ENCODE measurements around the gene CWC25. TPM values are rescaled to one million over a fixed set of nuclear protein-coding genes. Genes with fewer than 3 reads are reported as not detected.
A peak's percentile ranks its signal among the peaks of the same experiment; 100 is the strongest.

Gene CWC25
- polyA plus RNA-seq (ENCODE audit: insufficient read length in 3 of 3): 10 to 100 TPM; 24.6 to 33.0 (median 28.6) TPM
- long read RNA-seq, donor 1: 0 reads
- long read RNA-seq, donor 2, partial matches to known transcripts: 0 of 4 reads
- long read RNA-seq, donor 2, other reads (novel, unspliced or antisense): 0 of 4 reads
- long read RNA-seq, donor 3, partial matches to known transcripts: 5 of 5 reads
- long read RNA-seq, donor 3, other reads (novel, unspliced or antisense): 0 of 5 reads
- long read RNA-seq, donor 4, partial matches to known transcripts: 0 of 5 reads
- long read RNA-seq, donor 4, other reads (novel, unspliced or antisense): 0 of 5 reads
- long read RNA-seq, donor 5: 0 reads
- long read RNA-seq, donor 6, partial matches to known transcripts: 0 of 4 reads
- long read RNA-seq, donor 6, other reads (novel, unspliced or antisense): 0 of 4 reads
- long read RNA-seq, donor 7, partial matches to known transcripts: 0 of 1 reads
- long read RNA-seq, donor 7, other reads (novel, unspliced or antisense): 0 of 1 reads
- long read RNA-seq, donor 8, partial matches to known transcripts: 0 of 1 reads
- long read RNA-seq, donor 8, other reads (novel, unspliced or antisense): 0 of 1 reads
- long read RNA-seq, donor 9, partial matches to known transcripts: 164 of 166 reads
- long read RNA-seq, donor 9, other reads (novel, unspliced or antisense): 0 of 166 reads
- long read RNA-seq, donor 10, partial matches to known transcripts: 0 of 6 reads
- long read RNA-seq, donor 10, other reads (novel, unspliced or antisense): 0 of 6 reads
- long read RNA-seq, donor 11, partial matches to known transcripts: 0 of 2 reads
- long read RNA-seq, donor 11, other reads (novel, unspliced or antisense): 0 of 2 reads
- long read RNA-seq, donor 12, partial matches to known transcripts: 0 of 6 reads
- long read RNA-seq, donor 12, other reads (novel, unspliced or antisense): 0 of 6 reads
- long read RNA-seq, donor 13: 0 reads
- long read RNA-seq, donor 14: 0 reads
- long read RNA-seq, donor 15: 0 reads
- long read RNA-seq, donor 16, partial matches to known transcripts: 0 of 3 reads
- long read RNA-seq, donor 16, other reads (novel, unspliced or antisense): 0 of 3 reads

- DNase-seq: peak; percentile 96
Measured at GRCh38 chr17:38824899-38825761, at the start of gene CWC25. CWC25 (minus strand) TSS chr17:38825321; CDS start chr17:38825183, 138 bp downstream.

- no peak for DNase-seq
Measured at GRCh38 chr17:38873640-38874380, 48.7 kb upstream of the CWC25 start.

- DNase-seq: no peak
Measured at GRCh38 chr17:38872671-38873385, 47.7 kb upstream of the CWC25 start.

- no peak for DNase-seq
Measured at GRCh38 chr17:38872027-38872511, 46.9 kb upstream of the CWC25 start.

GRCh38 chr17:38871247-38872015, 46.3 kb upstream of the CWC25 start:
- peak; percentile 58 for DNase-seq

- DNase-seq: no peak
Measured at GRCh38 chr17:38870259-38871165, 45.4 kb upstream of the CWC25 start.

GRCh38 chr17:38869526-38870258, 44.6 kb upstream of the CWC25 start, which contains the start of gene LASP1:
LASP1 (plus strand) TSS chr17:38870058; CDS start chr17:38870190, 132 bp downstream.
- DNase-seq: peak; percentile 89

GRCh38 chr17:38868817-38869525, 43.9 kb upstream of the CWC25 start:
- DNase-seq: peak; percentile 92

- no peak for DNase-seq
Measured at GRCh38 chr17:38867968-38868816, 43.1 kb upstream of the CWC25 start.

GRCh38 chr17:38867179-38867967, 42.3 kb upstream of the CWC25 start:
- no peak for DNase-seq

GRCh38 chr17:38864636-38865398, 39.7 kb upstream of the CWC25 start:
- DNase-seq: no peak

GRCh38 chr17:38861399-38861843, 36.3 kb upstream of the CWC25 start:
- DNase-seq: no peak

- no peak for DNase-seq
Measured at GRCh38 chr17:38857271-38857670, 32.1 kb upstream of the CWC25 start.
